SK-N-SH treated with all-trans-retinoic acid at 6 μM for 48 hours (cell line): ENCODE data around the gene FTCD.

ENCODE experiments used
- ATAC-seq: fragments of 200-7000 bp; cut with Tn5 transposase; 3 replicates; pipeline ENCODE4 v1.9.1; 2020; ENCODE audit warnings: mild to moderate bottlenecking, moderate library complexity
- ARNTL ChIP-seq: fragments of 450-650 bp; formaldehyde crosslinking; IDR thresholded peaks from 2 replicates; pipeline ENCODE4 v1.5.0; 2020; ENCODE audit warnings: low read depth, mild to moderate bottlenecking, moderate library complexity, borderline replicate concordance
- BACH2 ChIP-seq: fragments of 250-450 bp; sonication (Bioruptor Pico); IDR thresholded peaks from 2 replicates; pipeline ENCODE4 v1.9.0; 2021; ENCODE audit warnings: mild to moderate bottlenecking, borderline replicate concordance
- CREB5 ChIP-seq: fragments of 250-450 bp; sonication (Bioruptor Pico); IDR thresholded peaks from 2 replicates; pipeline ENCODE4 v1.5.1; 2020; ENCODE audit warnings: low read depth, mild to moderate bottlenecking, moderate library complexity
- CSDC2 ChIP-seq: fragments of 250-450 bp; sonication (Bioruptor Pico); IDR thresholded peaks from 2 replicates; pipeline ENCODE4 v1.5.0; 2020; ENCODE audit warnings: mild to moderate bottlenecking, moderate library complexity
- CSRNP3 ChIP-seq: fragments of 250-450 bp; sonication (Bioruptor Pico); IDR thresholded peaks from 2 replicates; pipeline ENCODE4 v1.5.1; 2021; ENCODE audit warnings: mild to moderate bottlenecking, moderate library complexity
- ESRRG ChIP-seq: fragments of 250-450 bp; sonication (Bioruptor Pico); IDR thresholded peaks from 2 replicates; pipeline ENCODE4 v1.6.1; 2021; ENCODE audit warnings: mild to moderate bottlenecking
- ISL1 ChIP-seq: fragments of 250-450 bp; sonication (Bioruptor Pico); IDR thresholded peaks from 2 replicates; pipeline ENCODE4 v2.1.2; 2022; ENCODE audit warnings: mild to moderate bottlenecking, moderate library complexity
- OSR1 ChIP-seq: fragments of 250-450 bp; sonication (Bioruptor Pico); IDR thresholded peaks from 2 replicates; pipeline ENCODE4 v1.8.0; 2022; ENCODE audit warnings: moderate library complexity, mild to moderate bottlenecking, inconsistent platforms
- PATZ1 ChIP-seq: fragments of 250-450 bp; sonication (Bioruptor Pico); IDR thresholded peaks from 2 replicates; pipeline ENCODE4 v1.8.0; 2020; ENCODE audit warnings: mild to moderate bottlenecking, moderate library complexity, borderline replicate concordance
- POU6F1 ChIP-seq: fragments of 250-450 bp; sonication (Bioruptor Pico); IDR thresholded peaks from 2 replicates; pipeline ENCODE4 v1.8.0; 2021; ENCODE audit warnings: low read depth, mild to moderate bottlenecking, moderate library complexity, borderline replicate concordance
- PPARA ChIP-seq: fragments of 250-450 bp; sonication (Bioruptor Pico); IDR thresholded peaks from 2 replicates; pipeline ENCODE4 v1.5.0; 2020; ENCODE audit warnings: mild to moderate bottlenecking, borderline replicate concordance
- RARB ChIP-seq: fragments of 250-450 bp; sonication (Bioruptor Pico); IDR thresholded peaks from 2 replicates; pipeline ENCODE4 v1.8.0; 2021; ENCODE audit warnings: mild to moderate bottlenecking, moderate library complexity
- SNAI2 ChIP-seq: fragments of 250-450 bp; sonication (Bioruptor Pico); IDR thresholded peaks from 2 replicates; pipeline ENCODE4 v1.5.0; 2020; ENCODE audit warnings: mild to moderate bottlenecking, moderate library complexity
- TOX ChIP-seq: fragments of 250-450 bp; sonication (Bioruptor Pico); IDR thresholded peaks from 2 replicates; pipeline ENCODE4 v1.8.0; 2021; ENCODE audit warnings: mild to moderate bottlenecking, moderate library complexity, borderline replicate concordance
- TSHZ2 ChIP-seq: fragments of 250-450 bp; sonication (Bioruptor Pico); IDR thresholded peaks from 2 replicates; pipeline ENCODE4 v1.5.0; 2020; ENCODE audit warnings: mild to moderate bottlenecking, moderate library complexity
- ZC3H10 ChIP-seq: fragments of 250-450 bp; sonication (Bioruptor Pico); IDR thresholded peaks from 2 replicates; pipeline ENCODE4 v1.5.1; 2021; ENCODE audit warnings: mild to moderate bottlenecking, moderate library complexity
- ZFP3 ChIP-seq: fragments of 250-450 bp; sonication (Bioruptor Pico); IDR thresholded peaks from 2 replicates; pipeline ENCODE4 v1.5.0; 2020; ENCODE audit warnings: mild to moderate bottlenecking, moderate library complexity
- ZFP30 ChIP-seq: fragments of 450-650 bp; formaldehyde crosslinking; IDR thresholded peaks from 2 replicates; pipeline ENCODE4 v1.5.0; 2022; ENCODE audit warnings: mild to moderate bottlenecking, moderate library complexity
- ZNF565 ChIP-seq: fragments of 450-650 bp; formaldehyde crosslinking; conservative IDR thresholded peaks from 2 replicates; pipeline ENCODE4 v1.5.0; 2020; ENCODE audit warnings: low read depth, mild to moderate bottlenecking, moderate library complexity
- ZNF70 ChIP-seq: fragments of 450-650 bp; formaldehyde crosslinking; IDR thresholded peaks from 2 replicates; pipeline ENCODE4 v1.5.0; 2020; ENCODE audit warnings: mild to moderate bottlenecking, moderate library complexity

Gene FTCD

GRCh38 chr21:46159841-46160656 is 4.7 kb upstream of the FTCD start:
- no peak for TF ChIP-seq PATZ1 (CRISPR knock-in tag)
- no peak for TF ChIP-seq ZNF70 (CRISPR knock-in tag)
- TF ChIP-seq SNAI2 (CRISPR knock-in tag): no peak
- no peak for TF ChIP-seq ARNTL (CRISPR knock-in tag)
- no peak for TF ChIP-seq ISL1 (CRISPR knock-in tag)
- no peak for TF ChIP-seq RARB (CRISPR knock-in tag)
- ATAC-seq: no peak; the same call in 2 of the 3 replicates

GRCh38 chr21:46159390-46159789 is 4.0 kb upstream of the FTCD start:
- TF ChIP-seq TOX (CRISPR knock-in tag): no peak
- TF ChIP-seq ARNTL (CRISPR knock-in tag): no peak
- no peak for TF ChIP-seq ZFP3
- TF ChIP-seq ZNF565: no peak
- TF ChIP-seq CSRNP3 (CRISPR knock-in tag): no peak
- TF ChIP-seq BACH2 (CRISPR knock-in tag): no peak
- no peak for TF ChIP-seq OSR1 (CRISPR knock-in tag)
- no peak for TF ChIP-seq PPARA (CRISPR knock-in tag)
- TF ChIP-seq RARB (CRISPR knock-in tag): no peak
- TF ChIP-seq CSDC2 (CRISPR knock-in tag): no peak
- no peak for TF ChIP-seq PATZ1 (CRISPR knock-in tag)
- TF ChIP-seq POU6F1: no peak
- no peak for TF ChIP-seq ZC3H10 (CRISPR knock-in tag)
- no peak for TF ChIP-seq ISL1 (CRISPR knock-in tag)
- no peak for TF ChIP-seq TSHZ2 (CRISPR knock-in tag)
- no peak for TF ChIP-seq ZNF70 (CRISPR knock-in tag)
- no peak for TF ChIP-seq CREB5 (CRISPR knock-in tag)
- TF ChIP-seq ESRRG: no peak
- no peak for TF ChIP-seq ZFP30 (CRISPR knock-in tag)
- no peak for ATAC-seq
